Bone marrow (tissue), 2 donors: ENCODE measurements around the gene FARP2.
"Not testable (repeated sequence)": the region's sequence is repeated elsewhere in the genome, so short reads cannot be mapped to it uniquely, and the experiment has no call there.

Experiments used
- DNase-seq, 2 donors: peaks; one replicate each; lab custom pipeline; 2025; lab: John Stamatoyannopoulos, UW

Gene FARP2

DNA sequence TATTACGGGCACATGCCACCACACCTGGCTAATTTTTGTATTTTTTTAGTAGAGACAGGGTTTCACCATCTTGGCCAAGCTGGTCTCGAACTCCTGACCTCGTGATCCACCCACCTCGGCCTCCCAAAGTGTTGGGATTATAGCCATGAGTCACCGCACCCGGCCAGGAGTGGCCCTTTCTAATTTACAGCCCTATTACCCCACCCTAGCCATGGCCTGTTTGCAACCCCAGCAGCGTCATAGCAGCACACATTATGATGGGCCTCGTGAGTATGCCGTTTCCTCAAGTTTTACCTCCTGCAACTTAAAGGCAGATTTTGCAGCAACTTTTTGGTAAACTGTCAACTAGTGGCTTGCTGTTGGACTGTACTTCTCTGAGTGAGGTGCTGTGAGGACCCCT lies 97.8 kb downstream of the FARP2 start:
- not testable (repeated sequence) for DNase-seq

DNA sequence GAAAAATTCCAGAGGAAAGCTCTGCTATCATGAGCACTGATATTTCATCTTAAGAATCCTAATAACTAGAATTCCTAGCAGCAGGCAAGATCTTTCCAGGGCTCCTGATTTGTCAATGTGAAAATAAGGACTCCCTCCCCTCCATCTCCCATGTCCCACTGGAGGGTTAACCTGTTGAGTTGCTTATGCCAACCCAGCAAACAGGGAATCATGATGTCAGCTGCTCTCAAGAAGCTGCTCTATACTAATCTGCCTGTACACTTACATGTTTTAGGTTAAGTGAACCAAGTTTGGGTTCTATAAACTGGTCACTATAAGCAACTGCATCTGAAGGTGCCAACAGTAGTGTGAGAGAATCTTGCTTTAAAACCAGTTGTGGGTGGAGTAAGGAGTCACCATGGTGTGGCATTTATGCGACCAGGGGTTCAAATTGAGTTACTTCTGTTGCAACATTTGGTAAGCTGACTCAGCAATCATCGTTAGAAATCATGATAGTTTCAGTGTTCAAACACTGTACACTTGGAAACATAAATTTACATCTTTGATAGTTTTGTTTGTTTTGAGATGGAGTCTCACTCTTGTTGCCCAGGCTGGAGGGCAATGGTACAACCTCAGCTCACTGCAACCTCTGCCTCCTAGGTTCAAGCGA lies 98.9 kb downstream of the FARP2 start:
- no peak for DNase-seq

DNA sequence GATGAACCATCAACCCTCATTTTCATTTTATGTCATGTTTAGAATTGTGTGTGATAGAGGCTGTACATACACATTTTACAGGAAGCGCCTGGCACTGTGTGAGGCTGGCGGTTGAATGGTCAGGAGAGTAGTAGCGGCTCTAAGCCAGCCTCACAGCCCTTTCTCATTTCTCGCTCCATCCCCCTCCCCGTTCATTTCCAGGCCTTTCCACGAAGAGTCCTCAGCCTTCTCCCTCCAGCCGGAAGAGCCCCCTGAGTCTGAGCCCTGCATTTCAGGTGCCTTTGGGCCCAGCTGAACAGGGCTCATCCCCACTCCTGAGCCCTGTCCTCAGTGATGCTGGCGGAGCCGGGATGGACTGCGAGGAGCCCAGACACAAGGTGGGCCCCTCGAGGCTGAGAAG lies 100.5 kb downstream of the FARP2 start:
- DNase-seq, result no peak

DNA sequence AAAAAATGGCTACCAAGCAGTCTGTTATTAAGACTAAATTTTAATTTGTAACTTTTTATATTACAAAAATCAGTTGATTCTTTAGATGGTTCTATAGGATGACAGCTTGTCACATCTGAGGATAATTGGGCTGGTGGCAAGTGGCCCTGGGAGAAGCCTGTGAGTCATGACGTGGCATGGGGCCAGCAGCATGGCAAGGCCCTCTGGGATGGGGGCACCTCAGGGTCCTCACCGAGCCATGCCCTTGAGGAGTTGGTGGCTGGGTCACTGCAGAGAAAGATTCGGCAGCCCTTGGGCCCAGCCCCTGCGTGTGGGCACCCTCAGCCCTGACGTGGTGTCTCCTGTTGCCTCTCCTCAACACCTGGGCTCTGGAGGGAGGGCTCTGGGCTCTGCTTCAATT lies 102.6 kb downstream of the FARP2 start:
- DNase-seq, result no peak

DNA sequence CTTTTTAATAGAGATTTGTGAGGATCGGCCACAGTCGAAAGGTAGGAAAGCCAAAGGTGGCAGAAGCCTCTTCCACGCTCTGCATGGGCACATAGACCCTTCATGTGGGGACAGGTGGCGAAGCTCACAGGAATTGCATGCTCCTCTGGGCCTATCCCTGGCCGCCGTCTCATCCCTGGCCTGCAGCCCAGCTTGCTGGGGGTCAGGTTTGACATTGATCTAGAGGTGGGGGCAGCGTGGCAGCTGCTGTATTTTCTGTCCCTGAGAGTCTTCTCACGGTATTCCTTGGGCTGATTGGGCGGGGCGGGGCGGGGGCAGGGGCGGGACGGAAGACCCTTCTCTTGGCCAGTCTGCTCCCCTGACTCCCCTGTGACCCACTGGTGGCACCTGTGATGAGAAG lies 103.4 kb downstream of the FARP2 start:
- DNase-seq, result no peak

GRCh38 chr2:241460631-241461030 lies 104.5 kb downstream of the FARP2 start:
- DNase-seq, result no peak

GRCh38 chr2:241461693-241462677 lies 105.9 kb downstream of the FARP2 start:
- no peak for DNase-seq

GRCh38 chr2:241463276-241464135 lies 107.4 kb downstream of the FARP2 start:
- DNase-seq, result no peak

DNA sequence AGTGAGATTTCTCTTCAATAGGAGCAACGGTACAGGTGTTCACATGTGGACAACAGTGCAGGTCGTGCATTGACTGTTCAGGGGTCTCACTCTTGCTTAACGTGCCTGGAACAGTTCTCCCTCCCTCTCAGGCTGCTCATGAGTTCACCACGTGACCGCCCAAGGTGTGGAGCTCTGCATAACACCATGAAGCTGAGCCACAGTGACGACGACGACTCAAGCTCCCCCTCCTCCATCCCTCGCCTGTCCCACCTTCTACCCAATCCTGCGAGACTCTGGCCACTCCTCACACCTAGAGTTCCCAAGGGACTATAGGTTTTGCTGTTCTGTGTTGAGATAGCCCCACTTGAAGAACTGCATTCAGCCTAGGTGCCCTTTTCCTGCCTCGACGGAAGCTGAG lies 109.5 kb downstream of the FARP2 start:
- DNase-seq, result no peak

DNA sequence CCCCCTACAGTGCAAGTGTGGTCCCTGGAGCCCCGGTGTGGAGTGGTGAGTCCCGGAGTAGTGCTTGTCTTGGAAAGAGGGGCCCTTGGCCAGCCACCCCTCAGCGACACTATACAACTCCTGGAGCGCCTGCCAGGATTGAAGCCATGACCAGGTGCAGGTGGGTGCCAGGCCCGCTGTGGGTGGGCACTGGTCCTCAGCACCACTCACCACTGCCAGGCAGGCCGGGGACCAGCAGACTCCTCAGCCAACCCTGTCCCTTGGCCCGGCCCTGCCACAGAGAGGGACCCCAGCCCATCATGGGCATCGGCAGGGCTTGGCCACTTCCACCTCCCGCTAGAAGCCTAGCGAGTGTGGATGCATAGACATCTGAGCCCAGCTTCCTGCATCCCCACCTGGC lies 110.1 kb downstream of the FARP2 start:
- DNase-seq, result no peak

DNA sequence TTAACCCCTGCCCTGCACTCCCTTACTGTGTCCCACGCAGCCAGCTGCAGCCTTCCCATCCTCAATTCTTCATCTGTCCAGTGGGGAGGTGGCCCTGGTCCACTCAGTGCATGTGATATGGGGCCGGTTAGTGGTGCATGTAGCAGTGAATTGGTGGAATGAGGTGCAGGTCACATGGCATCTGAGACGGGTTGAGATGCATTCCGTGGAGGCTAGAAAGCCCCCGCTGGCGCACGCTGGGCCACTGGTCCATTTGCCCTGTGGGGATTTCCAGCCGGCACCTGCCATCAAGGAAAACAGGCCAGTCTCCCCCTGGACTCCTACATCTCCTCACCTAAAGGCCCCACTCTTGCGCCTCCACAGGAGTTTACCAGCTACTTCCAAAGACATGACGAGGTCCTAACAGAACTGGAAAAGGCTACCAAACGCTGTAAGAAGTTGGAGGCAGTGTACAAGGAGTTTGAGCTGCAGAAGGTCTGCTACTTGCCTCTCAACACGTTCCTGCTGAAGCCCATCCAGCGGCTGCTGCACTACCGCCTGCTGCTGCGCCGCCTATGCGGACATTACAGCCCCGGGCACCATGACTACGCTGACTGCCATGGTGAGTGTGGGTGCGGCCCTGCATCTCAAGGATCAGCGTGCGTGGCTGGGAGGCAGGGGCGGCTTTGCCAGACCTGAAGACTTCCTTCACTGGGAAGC lies 111.8 kb downstream of the FARP2 start:
- DNase-seq, result no peak

DNA sequence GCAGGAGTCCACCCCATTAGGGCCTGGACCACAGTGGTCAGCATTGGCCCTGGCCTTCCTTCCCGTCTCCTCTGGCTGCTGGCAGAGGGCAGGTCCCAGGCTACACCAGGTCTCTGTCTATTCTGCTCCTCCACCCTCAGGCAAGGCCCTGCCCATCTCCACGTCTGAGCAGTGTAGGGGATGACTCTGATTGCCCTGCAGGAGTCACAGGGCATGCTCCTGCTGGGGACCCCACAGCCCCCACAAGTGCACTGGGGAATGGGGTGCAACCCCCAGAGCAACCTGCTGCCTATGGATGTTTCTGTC lies 112.3 kb downstream of the FARP2 start:
- no peak for DNase-seq

DNA sequence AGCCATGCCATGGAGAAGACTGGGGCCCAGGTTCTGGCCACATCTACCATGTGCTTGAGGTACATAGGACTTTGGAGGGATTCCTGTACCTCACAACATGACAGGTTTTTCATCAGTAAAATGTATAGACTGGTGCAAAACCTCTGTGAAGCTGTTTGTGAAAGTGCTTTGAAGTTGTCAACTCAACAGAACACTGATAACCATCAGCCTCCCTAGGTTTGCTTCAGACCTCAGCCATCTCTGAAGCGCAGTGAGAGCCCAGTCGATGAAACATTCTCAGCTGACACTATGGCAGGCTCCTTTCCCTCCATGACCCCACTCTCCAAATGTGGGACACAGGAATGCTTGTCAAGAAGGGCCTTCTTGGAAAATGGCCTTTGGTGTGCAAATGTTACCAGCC lies 113.7 kb downstream of the FARP2 start:
- no peak for DNase-seq

- no peak for DNase-seq
Observed at GRCh38 chr2:241473399-241473798, 117.3 kb downstream of the FARP2 start.

DNA sequence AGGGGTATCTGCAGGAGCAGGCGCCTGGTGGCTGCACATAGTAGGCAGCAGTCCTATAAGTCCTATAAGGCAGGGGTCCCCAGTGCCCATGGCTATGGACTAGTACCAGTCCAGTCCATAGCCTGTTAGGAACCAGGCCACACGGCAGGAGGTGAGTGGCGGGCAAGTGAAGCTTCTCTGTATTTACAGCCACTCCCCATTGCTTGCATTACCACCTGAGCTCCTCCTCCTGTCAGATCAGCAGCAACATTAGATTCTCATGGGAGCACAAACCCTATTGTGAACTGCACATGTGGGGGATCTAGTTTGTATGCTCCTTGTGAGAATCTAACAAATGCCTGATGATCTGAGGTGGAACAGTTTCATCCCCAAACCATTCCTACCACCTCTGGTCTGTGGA lies 119.2 kb downstream of the FARP2 start:
- no peak for DNase-seq

GRCh38 chr2:241478166-241478565 lies 122.1 kb downstream of the FARP2 start:
- no peak for DNase-seq

- no peak for DNase-seq
Observed at GRCh38 chr2:241479026-241479898, 123.2 kb downstream of the FARP2 start.

DNA sequence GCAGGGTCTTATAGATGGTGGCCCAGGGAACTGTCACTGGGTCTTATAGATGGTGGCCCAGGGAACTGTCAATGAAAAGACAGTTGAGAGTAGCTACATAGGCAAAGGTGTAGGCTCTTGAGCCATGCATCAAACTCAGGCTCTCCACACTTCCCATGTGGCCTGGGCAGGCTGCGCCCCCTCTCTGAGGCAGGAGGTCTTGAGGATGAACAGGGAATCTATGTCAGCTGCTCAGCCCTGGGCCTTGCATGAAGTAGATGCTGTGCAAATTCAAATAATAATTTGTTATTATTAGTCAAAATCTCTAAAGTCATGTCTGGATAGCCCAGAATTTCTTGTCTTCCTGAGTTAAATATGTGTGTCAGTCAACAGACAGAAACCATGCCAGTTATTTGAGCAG lies 125.6 kb downstream of the FARP2 start:
- DNase-seq, result no peak

DNA sequence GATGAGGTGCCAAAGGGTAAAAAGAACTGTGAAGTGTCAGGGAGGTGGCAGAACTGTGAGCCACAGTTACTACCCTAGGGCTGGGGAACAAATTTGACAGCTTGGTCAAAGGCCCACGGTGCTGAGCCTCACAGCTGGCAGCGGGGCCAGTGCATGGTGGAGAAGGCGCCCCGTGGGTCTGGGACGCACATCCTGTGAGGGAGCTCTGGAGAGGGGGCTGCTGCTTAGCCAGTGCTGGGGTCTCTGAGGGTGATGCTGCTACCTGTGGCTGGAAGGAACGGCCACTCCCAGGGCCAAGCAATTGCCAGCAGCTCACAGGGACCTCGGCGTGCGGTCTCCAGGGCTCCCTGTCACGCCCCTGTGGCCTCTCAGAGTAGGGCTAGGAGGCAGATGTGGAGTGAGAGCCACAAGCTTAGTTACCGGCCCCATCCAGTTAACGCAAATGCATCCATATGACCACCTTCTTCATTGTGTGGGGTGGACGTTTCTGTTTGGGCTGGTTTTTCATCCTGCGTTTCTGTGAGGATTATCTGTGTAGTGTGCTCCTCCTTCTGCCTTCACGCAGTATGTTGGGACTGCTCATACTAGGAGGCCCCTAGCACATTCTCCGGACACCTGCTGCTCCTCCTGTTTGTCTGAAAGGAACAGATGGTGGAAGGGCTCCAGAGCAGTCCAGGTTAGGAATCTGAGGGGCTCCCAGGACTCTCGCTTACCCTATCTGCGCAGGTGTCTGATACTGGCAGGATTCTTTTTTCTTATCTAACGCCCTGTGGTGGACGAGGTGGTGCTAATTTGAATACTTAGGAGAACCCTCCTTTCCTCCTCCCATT lies 126.3 kb downstream of the FARP2 start:
- DNase-seq, result no peak

DNA sequence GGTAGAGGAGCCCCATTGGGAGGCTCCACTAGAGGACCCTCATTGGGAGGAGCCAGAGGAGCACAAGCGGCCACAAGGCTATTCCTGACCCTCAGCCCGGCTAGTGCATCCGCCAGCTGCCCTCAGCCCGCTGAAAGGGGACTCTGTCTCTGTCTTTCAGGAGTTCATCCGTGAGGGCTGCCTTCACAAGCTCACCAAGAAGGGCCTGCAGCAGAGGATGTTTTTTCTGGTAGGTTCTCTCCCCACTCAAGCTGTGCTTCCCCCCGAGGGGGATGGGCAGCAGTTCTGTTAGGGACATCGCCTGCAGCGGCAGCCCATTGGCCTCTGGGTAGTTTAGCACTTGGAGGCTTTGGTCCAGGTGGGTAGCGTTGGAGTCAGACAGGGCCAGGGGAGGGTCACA lies 127.2 kb downstream of the FARP2 start:
- DNase-seq, result no peak
